ENCODE results near the gene MICAL2.

GRCh38 chr11:12083380-12083779 lies 27.0 kb upstream of the MICAL2 start:
- TF ChIP-seq CTCF (IDR thresholded peaks at IDR 0.05) (no peak), POLR2A (IDR thresholded peaks at IDR 0.05) (no peak)
